ENCODE measurements around the gene DIS3L2.
"Not testable (repeated sequence)": the region's sequence is repeated elsewhere in the genome, so short reads cannot be mapped to it uniquely, and the experiment has no call there.

Gene DIS3L2

DNA sequence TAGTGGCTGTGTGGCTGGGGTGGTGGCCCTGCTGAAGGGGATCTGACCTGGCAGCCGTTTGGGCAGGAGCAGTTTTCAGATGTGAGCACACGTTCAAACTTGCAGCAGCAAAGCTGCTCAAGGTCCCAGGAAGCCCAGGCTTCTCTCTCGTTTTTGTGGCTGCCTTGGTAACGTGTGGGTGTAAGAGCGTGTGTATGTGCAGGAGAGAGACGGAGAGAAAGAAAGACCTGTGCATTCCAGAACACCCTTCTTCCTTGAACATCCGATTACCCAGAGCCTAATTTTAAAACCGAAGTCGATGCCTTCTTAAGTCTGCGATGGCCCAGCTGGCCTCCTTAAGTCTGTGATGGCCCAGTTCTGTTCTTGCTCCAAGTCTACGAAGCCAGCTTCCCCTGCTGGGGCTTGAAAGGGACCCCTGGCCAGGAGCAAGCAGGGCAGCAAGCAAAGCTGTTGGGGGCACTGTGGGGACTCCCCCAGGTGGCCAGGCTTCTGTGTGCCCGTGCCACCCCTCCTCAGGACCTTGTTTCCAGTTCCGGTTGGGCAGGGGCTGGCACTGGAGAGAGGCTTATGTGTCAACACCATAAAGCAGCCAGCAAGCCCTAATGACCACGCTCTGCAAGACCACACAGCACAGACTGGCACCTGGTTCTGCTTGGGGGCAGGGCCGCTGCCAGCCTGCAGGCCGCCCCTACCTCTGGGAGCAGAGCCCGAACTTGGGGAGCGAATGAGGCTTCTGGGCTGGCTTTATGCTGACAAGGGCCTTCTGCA, 361.2 kb downstream of the DIS3L2 start:
- DNase-seq, result no peak

DNA sequence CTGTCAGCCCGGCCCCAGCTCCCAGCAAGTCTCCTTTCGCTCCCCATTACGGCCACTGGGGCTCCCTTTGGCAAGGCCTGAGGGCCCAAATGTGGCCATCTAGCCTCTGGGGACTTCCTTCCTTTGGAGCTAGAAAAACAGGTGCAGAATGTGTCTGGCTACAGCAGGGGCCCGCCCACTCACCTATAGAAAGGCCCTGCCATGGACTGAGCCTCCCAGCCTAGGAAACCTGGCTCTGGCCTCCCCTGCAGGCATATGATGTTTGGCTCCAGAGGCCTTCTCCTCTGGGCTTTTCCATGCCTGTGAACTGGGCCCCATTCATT, 361.8 kb downstream of the DIS3L2 start:
- DNase-seq, result no peak

DNA sequence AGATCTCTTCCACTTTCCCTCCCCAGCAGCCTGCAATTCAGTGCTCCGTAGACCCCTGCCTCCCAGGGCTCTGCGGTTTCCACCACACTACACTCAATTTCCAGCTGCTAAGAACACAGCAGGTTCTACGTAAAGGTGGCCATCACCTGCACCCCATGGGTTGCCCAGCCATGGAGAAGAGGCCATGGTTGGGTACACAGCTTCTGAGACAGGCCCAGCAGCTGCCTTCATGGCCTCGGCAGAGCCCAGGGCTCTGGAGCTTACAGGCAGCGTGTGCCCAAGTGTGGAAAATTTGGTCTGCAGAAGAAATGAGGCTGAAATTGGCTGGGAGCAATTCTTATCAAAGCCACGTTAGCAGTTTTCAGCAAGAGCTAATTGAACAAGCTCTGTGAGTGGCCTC, 362.5 kb downstream of the DIS3L2 start:
- not testable (repeated sequence) for DNase-seq

DNA sequence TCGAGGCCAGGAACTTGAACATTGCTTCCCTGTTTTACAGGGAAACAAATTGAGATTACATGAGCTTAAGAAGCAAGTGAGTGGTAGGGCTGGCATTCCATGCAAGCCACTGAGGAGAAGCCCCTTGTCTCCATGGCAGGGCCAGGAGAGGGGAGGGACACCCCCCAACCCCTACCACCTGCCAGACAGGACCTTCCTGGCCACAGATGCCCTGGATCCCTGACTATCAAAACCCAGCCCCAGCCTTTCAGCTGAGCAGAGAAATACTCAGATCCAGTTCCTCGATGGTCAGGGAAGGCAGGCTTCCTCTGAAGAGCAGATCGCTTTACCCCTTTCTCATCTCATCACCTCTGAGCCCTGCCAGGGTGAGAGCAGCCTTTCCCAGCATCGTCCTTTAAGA, 363.3 kb downstream of the DIS3L2 start:
- DNase-seq, result no peak

DNA sequence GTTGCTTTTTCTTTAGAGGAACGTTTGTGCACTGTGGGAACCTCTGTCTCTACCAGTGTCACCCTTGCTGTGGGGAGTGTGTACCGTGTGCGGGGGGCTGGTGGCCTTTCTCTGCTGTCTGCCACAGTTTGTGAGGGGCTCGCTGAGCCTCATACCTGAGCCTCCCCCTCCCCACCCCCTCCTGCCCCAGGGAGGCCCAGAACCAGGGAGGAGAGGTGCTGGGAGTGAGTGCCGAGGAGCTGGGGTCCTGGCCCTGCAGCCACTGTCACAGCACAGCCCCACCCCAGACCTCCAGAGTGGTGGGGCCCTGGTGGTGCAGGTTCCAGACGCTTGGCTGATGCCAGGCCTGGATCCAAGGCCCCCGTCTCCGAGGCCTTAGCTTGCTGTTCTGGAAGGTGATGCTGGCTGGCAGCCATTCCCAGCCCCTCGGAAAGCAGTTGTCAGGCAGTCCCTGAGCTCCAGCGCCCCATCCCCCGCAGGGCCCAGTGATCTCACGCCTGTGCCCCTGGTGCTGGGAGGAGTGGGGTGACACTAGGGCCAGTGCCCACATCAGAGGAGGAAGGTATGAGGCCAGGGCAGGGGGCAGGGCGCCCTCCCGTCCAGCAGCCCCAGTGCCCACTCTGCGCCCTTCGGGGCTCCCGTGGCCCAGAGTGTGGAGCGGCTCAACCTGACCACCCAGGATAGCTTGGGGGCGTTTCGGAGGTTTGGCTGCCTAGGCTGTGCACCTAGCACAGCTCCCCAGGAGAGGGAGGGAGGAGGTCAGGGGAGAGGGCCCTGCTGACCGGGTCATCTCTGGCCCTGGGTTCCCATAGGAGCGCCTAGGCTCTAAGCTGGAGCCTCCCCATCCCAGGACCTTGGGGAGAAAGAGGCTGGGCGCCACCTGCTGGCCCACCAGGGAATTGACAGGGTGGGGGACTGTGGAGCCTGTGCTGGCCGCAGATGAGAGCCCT, 364.1 kb downstream of the DIS3L2 start:
- peak; percentile 44 for DNase-seq

DNA sequence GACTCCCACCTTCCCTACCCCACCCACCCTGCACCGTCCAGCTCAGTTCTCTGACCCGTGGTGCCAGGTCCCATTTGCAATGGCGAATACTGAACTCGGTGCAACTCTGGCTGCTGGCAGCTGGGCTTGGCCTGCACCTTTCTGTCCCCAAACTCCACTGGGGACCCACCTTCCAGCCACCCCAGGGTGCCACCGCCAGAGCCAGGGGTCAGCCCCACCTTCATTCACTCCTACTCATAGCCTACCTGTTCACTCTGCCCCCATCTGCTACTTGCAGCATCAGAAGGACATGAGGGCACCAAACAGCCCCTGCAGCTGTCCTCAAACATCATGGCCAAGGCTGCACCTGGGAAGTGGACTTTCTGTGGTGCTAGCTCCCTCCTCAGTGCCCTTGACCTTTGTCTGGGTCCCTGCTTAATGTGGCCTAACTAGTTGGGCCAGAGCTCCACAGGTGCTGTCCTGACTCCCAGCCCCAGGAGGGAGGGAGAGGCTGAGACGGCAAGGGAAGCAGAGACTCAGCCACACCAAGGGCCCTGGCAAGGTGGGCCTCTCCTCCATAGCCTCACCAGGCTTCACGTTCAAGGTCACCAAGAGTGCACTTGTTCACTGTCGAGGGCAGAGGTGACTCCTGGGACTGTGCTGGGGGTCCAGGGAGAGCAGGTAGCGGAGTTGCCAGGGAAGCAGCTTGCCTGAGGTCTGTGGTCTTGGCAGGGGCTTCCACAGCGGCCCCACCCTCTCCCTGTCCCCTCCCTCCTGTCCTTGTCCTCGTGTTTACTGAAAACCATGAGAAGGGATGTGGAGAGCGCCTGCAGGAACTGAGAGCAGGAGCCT, 365.0 kb downstream of the DIS3L2 start:
- DNase-seq, result not testable (repeated sequence)

DNA sequence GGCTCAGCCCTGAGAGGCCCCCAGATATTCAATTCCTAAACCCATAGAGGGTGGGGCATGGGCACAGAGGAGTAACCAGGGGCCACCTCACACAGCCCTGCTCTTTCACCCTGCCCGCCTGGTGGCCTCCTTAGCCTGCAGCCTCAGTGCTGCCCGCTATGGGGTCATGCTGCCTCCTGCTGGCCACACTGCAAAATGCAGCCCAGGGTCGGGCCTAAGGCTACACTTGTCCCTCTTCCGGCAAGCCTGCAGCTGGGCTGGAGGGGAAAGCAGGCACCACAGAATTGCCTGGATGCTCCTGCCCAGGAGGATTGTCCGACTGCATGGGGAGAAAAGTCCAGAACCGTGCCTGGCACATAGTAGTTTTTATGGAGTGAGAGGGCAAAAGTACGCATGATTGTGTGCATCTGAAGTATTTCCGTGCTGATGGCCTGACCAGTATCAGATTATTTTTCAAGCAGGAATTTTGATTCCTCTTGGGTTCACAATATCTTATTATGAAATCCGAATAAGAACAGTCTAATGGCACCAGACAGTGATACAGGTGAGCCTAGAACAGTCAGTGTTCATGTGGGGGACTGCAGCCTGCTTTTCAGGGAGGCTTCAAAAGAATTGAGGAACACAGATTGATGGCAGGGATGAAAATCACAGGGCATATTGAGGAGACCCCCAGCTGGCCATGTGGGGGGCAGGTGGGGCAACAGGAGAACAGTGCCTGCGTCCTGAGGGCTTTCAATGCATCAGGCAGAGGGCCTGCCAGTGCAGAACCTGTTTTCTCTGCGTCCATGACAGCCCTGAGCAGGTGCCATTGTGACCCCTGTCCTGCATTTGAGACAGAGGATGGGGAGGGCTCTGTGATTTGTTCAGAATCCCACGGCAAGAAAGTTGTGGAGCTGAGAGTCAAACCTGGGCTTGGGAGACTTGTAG, 365.9 kb downstream of the DIS3L2 start:
- peak; percentile 41 for DNase-seq

DNA sequence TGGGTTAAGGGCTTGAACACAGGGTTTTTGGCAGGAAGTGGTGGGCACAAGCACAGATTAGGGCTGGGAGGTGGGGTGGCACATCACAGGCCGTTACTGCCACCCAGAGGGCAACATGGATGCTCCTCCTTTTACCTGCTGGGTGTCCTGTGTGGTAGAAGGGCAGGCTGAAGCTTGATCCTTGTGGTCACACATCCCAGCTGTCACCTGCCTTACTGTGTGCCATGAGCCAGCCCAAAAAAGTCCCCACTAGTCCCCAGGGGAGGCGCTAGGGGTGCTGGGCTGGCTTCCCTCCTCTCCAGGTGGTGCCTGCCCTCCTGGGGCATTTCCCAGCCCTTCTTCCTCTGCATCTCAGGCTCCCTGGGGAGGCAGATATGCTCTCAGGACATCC, 366.5 kb downstream of the DIS3L2 start:
- peak; percentile 0 for DNase-seq

DNA sequence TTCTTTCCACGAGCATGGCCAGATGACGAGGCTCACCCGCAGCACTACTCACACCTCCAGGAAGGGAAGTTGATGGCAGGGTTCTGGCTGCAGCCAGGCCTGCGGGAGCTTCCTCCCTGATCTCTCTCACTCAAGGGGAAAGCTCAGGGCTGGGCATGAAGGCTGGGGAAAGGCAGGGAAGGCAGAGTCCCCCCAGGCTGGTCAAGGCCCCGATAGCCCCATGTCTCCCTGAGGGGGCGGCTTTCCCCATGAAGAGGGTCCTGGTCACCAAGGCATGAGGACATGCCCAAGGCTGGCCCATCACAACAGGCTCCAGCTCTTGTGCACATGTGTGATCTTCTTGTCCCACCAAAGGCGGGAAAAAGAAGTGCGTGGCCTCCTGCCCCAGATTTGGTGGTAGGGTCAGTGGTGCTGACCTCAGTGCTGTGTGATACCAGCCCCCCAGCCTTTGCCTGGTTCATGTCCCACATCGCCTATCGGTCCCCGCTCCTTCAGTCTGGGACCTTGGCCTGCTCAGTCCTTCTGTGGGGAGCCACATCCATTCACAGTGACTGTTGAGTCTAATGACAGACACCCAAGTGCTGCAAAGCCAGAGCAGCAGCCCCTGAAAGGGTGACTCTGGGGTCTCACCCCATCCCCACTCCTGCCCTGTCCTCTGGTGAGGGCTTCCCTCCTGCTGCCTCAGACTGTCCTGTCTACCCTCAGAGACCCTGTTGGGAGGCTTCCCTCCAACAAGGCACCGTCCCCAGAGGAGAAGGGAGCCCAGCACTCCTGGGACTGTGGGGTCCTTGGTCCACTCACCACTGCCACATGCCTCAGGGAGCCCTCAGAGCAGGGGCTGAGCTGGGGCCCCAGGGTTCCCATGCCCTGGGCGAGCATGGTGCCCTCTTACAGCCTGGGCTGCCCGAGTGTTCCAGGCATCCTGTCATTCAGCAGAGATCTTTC, 367.3 kb downstream of the DIS3L2 start:
- peak; percentile 0 for DNase-seq

DNA sequence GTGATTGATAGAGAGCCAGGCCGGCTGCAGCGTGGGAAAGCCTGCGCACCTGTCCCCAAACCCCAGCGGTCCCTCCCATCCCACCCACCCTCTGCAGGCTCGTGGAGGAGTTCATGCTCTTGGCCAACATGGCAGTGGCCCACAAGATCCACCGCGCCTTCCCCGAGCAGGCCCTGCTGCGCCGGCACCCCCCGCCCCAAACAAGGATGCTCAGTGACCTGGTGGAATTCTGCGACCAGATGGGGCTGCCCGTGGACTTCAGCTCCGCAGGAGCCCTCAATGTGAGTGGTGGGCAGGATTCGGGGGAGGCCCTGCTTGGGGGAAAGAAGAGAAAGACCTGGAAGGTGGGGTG, 368.2 kb downstream of the DIS3L2 start:
- DNase-seq, result no peak

DNA sequence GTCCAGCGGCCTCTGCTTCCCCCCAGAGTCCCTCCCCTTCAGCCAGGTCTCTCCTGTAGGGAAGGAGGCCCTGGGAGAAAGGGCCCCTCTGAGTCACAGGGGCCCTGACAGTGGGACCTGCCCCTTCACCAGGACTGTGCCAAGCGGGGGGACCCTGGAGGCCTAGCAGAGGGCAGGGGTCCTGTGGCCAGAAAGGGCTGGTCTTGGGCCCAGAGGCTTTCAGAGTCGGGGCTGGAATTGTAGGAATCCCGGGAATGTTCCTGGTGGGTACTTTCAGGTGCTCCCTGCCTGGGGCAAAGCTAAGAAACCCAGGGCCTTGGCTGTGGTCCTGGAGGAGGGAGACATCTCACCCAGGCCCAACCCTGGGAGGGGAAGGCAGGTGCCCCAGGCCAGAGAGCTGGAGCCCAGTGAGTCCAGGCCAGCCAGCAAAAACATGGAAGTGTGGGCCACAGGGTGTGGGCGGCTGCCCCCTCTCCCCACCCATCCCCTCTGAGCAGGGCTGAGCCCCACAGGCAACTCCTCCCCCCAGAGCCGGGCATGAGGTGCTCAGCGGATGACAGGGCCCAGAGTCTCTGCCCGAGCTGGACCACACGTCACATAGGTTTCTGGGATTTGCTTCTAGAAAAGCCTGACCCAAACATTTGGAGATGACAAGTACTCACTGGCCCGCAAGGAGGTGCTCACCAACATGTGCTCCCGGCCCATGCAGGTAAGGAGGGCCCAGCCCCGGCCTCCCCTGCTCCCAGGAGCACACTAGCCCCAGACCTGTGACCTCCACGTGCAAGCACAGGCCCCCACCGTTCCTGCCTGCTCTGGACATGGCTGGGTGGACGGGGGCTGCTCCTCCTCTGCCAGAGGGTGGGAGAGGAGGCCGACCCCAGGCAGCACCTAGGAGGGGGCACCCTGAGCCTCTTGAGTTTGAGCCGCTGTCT, 368.8 kb downstream of the DIS3L2 start:
- DNase-seq, result no peak

DNA sequence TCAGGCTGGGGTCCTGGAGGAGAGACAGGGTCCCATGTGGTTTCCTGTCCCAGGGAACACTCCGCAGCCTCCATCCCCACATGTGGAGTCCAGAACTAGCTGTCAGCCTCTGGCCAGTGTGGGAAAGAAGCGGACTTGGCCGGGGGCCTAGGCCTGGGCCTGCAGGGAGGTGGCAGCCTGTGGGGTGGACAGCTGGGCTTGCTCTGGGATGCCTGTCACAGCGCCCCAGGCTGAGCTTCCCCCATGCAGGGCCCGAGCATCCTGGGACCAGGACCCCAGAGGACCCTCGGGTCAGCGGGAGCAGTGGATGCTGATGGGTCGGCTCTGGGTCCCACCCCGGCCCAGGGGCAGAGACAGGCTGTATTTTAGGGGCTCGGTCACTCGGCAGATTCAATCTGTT, 369.5 kb downstream of the DIS3L2 start:
- not testable (repeated sequence) for DNase-seq

DNA sequence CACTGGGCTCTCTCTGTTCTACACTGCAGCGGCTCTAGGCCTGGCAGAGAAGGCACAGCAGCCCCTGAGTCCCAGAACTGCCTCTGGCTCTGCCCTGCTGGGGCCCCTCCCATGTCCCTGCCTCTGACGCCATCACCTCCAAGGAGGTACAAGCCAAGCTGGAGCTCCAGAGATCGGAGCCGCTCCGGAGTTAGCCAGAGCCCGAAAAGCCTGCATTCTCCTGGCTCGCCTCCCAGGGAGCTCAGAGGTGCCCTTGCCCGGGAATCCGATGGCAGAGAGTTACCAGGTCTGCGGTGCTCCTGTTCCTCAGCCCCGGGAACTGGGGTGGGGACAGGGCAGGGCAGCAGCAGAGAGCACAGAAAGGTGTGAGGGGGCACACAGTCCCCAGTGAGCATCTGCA, 370.1 kb downstream of the DIS3L2 start:
- not testable (repeated sequence) for DNase-seq

DNA sequence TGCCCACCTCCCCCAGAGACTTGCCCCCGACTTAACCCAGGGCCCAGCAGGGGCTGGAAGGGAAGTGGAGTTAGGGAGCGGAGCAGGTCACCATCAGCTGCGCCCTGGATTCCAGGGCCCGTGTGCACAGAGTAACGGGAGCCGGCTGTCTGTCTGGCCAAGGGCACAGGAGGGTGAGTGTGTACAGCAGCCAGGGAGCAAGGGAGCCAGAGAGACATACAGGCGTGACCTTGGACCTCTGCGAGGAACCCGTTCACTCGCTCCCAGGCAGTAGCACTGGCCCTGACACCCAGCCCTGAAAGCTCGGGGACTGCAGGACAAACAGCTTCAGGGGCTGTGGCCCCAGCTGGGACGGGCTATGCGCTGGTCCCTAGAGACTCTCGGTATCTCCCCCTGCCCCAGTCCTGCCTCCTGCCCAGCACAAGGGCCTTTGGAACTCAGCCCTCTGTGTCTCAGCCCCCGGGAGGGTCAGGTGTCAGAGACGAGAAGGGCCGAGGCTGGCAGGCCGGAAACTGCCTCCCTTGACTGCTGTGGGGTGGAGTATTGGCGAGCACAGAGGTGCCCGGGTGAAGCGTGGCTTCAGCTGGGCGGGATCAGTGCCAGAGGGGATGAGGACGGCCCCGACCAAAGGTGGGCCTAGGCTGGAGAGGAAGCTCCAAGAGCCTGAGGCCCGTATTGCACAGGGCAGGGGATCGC, 370.9 kb downstream of the DIS3L2 start:
- not testable (repeated sequence) for DNase-seq

DNA sequence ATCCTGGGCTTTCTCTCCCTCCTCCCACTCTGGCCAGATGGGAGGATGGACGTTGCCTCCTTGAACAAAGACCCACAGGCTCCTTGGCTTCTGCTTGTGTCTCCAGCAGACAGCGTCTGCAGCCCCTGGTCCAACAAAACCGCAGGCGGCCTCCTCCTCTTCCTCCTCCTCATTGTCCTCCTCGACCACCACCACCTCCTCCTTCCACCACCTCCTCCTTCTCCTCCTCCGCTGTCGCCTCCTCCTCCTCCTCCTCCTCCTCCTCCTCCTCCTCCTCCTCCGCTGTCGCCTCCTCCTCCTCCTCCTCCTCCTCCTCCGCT, 371.4 kb downstream of the DIS3L2 start:
- no peak for DNase-seq

DNA sequence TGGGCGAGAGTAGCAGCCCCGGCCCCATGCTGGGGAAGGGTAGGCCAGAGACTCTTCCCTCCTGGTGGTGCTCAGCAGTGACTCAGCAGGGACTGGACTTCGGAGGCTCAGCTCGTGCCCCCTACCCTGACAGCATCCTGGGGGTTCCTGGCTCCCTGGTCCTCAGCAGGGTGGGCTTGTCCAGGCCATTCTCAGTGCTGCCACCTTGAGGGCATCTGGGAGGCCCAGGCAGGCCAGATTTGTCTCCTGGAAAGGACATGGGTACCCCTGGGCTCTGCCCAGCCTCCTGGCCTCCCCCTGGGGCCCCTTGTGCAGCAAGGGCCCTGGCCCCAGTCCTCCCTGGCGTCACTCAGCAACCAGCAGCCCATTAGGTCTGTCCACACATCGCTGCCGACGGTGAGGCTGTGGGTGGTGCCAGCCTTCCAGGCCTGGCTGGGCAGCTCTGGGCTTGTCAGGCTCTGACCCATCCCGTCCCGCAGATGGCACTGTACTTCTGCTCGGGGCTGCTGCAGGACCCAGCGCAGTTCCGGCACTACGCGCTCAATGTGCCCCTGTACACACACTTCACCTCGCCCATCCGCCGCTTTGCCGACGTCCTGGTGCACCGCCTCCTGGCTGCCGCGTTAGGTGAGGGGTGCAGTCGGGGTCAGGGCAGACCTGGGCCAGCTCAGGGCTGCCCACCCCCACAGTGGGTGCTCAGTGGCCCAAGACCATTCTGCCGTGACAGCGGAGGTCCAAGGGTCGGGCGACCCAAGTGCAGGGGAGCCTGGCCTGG, 372.0 kb downstream of the DIS3L2 start:
- no peak for DNase-seq

DNA sequence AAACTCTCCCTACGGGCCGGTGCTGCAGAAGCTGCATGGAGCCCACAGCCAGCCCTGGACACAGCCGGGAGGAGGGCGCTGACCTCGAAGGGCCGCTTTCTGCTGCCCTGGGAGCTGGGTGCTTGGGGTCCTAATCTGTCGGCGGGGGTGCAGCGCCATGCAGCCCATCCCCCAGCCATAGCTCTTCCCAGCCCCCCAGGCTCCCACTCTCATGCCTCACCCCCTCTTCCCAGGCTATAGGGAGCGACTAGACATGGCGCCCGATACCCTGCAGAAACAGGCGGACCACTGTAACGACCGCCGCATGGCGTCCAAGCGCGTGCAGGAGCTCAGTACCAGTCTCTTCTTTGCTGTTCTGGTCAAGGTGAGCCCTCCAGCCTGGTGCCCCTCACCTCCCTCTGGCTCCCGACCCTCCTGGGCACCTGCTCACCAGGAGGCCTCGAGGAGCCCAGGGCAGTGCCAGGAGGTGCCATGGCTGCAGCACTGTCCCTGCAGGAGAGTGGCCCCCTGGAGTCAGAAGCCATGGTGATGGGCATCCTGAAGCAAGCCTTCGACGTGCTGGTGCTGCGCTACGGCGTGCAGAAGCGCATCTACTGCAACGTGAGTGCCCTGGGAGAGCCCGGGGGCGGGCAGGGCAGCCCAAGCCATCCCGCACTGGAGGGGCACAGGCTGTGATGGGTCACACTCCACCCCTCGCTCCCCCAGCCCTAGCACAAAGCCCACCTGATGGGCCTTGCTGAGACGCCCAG, 372.8 kb downstream of the DIS3L2 start:
- DNase-seq, result not testable (repeated sequence)
